MCF 10A (cell line): ENCODE data around the gene AKAP8L. TPM values are rescaled to one million over a fixed set of nuclear protein-coding genes. Genes with fewer than 3 reads are reported as not detected.
A peak's percentile ranks its signal among the peaks of the same experiment; 100 is the strongest.

Experiments used
- BruUV-seq: library from RNA; stranded (reverse); fragments of 400-500 nt; replicated peaks from 2 replicates; lab custom pipeline; 2021; lab: Mats Ljungman, UMichigan
- CTCF ChIA-PET: fragments of 300-600 bp; sonication (Branson Sonifier 250); formaldehyde crosslinking; extraction: SDS; loops from one replicate; lab custom pipeline; 2021; ENCODE audit warnings: antibody characterized with exemption, inconsistent platforms; lab: Yijun Ruan, JAX
- POLR2A ChIA-PET: fragments of 300-600, 350-650 bp; sonication (Branson Sonifier 250); formaldehyde crosslinking; extraction: SDS; loops from one replicate; lab custom pipeline; 2020; ENCODE audit warnings: antibody characterized with exemption, inconsistent platforms; lab: Yijun Ruan, JAX
- DNase-seq: peaks from one replicate; pipeline ENCODE4 v3.0.0-alpha.2; 2018; ENCODE audit not compliant: unreplicated experiment
- H3K27ac Mint-ChIP-seq: one replicate; pipeline ENCODE4 v1.8.0; 2022; ENCODE audit warnings: mild to moderate bottlenecking, low read depth, mixed read lengths; ENCODE audit not compliant: unreplicated experiment
- H3K27me3 Mint-ChIP-seq: one replicate; pipeline ENCODE4 v1.8.0; 2022; ENCODE audit warnings: mixed read lengths; ENCODE audit not compliant: insufficient read depth, unreplicated experiment
- H3K36me3 Mint-ChIP-seq: one replicate; pipeline ENCODE4 v1.8.0; 2022; ENCODE audit warnings: mild to moderate bottlenecking, moderate library complexity, mixed read lengths; ENCODE audit not compliant: insufficient read depth, unreplicated experiment
- H3K4me1 Mint-ChIP-seq: one replicate; pipeline ENCODE4 v1.8.0; 2022; ENCODE audit warnings: mixed read lengths; ENCODE audit not compliant: insufficient read depth, unreplicated experiment
- H3K4me3 Mint-ChIP-seq: one replicate; pipeline ENCODE4 v1.8.0; 2022; ENCODE audit warnings: mild to moderate bottlenecking, moderate library complexity, mixed read lengths; ENCODE audit not compliant: unreplicated experiment
- H3K9me3 Mint-ChIP-seq: one replicate; pipeline ENCODE4 v1.8.0; 2022; ENCODE audit warnings: mixed read lengths; ENCODE audit not compliant: unreplicated experiment
- CTCF ChIP-seq: fragments of 200-600 bp; IDR thresholded peaks from one replicate; pipeline ENCODE4 v1.8.0; 2022; ENCODE audit warnings: antibody characterized with exemption, mild to moderate bottlenecking; ENCODE audit not compliant: unreplicated experiment
- intact Hi-C: fragments of 100-400 bp; cut with micrococcal nuclease; formaldehyde crosslinking; loops from 2 replicates; pipeline ENCODE4 v1.14.1; 2022
- total RNA-seq: library from RNA; stranded (reverse); gene quantifications from 2 replicates; pipeline ENCODE4 v1.2.3, GENCODE V29; 2022

The AKAP8L gene
- total RNA-seq, 1 experiment from 2014 or later: 84.7 TPM

- intact Hi-C loops: no loop called here
- Mint-ChIP-seq H3K4me1 (peaks cover 21% of the 10 kb centered on the region), H3K9me3 (no peaks in the 10 kb centered on the region), H3K27me3 (no peaks in the 10 kb centered on the region), H3K4me3 (no peak overlapping the region), H3K36me3 (peaks cover 59% of the 10 kb centered on the region), H3K27ac (peak overlapping the region; percentile 28)
- no peak for TF ChIP-seq CTCF
- BruUV-seq: no TSS peak
- no peak for DNase-seq
- CTCF ChIA-PET: no interaction called here
- POLR2A ChIA-PET: no interaction called here
These were observed 37.4 kb downstream of the AKAP8L start for GRCh38 chr19:15381429-15381828.

- peaks cover 61% of the 10 kb centered on the region for H3K36me3 Mint-ChIP-seq
- no peaks in the 10 kb centered on the region for H3K27me3 Mint-ChIP-seq
- POLR2A ChIA-PET: interaction anchor here (0.6 to 5.4 kb wide), 28 partner anchors 8 to 1835 kb away, joined by 3 to 108 read pairs (median 4); partner anchors contain the start of genes AKAP8L, BRD4 and USE1
- peaks cover 21% of the 10 kb centered on the region for H3K4me1 Mint-ChIP-seq
- H3K4me3 Mint-ChIP-seq: peak overlapping the region; percentile 97
- CTCF ChIA-PET: interaction anchor here (0.6 to 1.4 kb wide), 8 partner anchors 60 to 695 kb away, joined by 3 to 4 read pairs (median 3); no protein-coding TSS in a partner anchor
- BruUV-seq: no TSS peak
- H3K27ac Mint-ChIP-seq: peak overlapping the region; percentile 94
- intact Hi-C loops: loop anchor here (2.0 to 5.0 kb wide), 2 partner anchors 39 to 203 kb away; partner anchors contain the start of gene AKAP8L
- DNase-seq: peak; percentile 61
- no peaks in the 10 kb centered on the region for H3K9me3 Mint-ChIP-seq
- no peak for TF ChIP-seq CTCF
These were observed 38.7 kb downstream of the AKAP8L start for GRCh38 chr19:15379999-15380647.

- ChIA-PET CTCF (interaction anchor here (0.5 to 1.8 kb wide), 12 partner anchors 34 to 1054 kb away, joined by 3 to 5 read pairs (median 4); partner anchors contain the start of genes AKAP8L and FAM32A), POLR2A (interaction anchor here (0.6 to 5.4 kb wide), 36 partner anchors 8 to 1835 kb away, joined by 3 to 108 read pairs (median 4); partner anchors contain the start of genes AKAP8L, BRD4 and USE1)
- BruUV-seq: TSS peak; percentile 39
- peak; percentile 99 for DNase-seq
- Mint-ChIP-seq H3K4me3 (peak within 1 kb of the TSS; percentile 97), H3K27me3 (no peaks in the 10 kb centered on the region), H3K27ac (peak within 1 kb of the TSS; percentile 94), H3K9me3 (no peaks in the 10 kb centered on the region), H3K4me1 (peaks cover 21% of the 10 kb centered on the region), H3K36me3 (peaks cover 69% of the 10 kb centered on the region)
- intact Hi-C loops: loop anchor here (2.0 to 5.0 kb wide), 2 partner anchors 39 to 202 kb away; partner anchors contain the start of gene AKAP8L
- no peak for TF ChIP-seq CTCF
These were observed 39.4 kb downstream of the AKAP8L start, which contains the start of gene AKAP8 for GRCh38 chr19:15379083-15379998. AKAP8 (minus strand) TSS chr19:15379787; CDS start chr19:15379731, 56 bp downstream.
